ENCODE data around the gene SHISAL1. TPM values are rescaled to one million over a fixed set of nuclear protein-coding genes. Genes with fewer than 3 reads are reported as not detected.

Gene SHISAL1
- total RNA-seq, 1 experiment from 2014 or later, result 1.1 TPM

- H3K9me2 ChIP-seq (replicated peaks; ENCODE audit: low read length), result no peaks in the 10 kb centered on the region
- H3K36me3 ChIP-seq (ENCODE audit: low read depth, low read length), result no peaks in the 10 kb centered on the region
- DNase-seq (peak; percentile 41), ATAC-seq (no peak)
- TF ChIP-seq EZH2phosphoT487 (IDR thresholded peaks at IDR 0.05; ENCODE audit: borderline replicate concordance, low read length), result no peak
- no peak for TF ChIP-seq EZH2 (IDR thresholded peaks at IDR 0.05; ENCODE audit: low read length, unreplicated experiment)
- TF ChIP-seq, protein P1, sequence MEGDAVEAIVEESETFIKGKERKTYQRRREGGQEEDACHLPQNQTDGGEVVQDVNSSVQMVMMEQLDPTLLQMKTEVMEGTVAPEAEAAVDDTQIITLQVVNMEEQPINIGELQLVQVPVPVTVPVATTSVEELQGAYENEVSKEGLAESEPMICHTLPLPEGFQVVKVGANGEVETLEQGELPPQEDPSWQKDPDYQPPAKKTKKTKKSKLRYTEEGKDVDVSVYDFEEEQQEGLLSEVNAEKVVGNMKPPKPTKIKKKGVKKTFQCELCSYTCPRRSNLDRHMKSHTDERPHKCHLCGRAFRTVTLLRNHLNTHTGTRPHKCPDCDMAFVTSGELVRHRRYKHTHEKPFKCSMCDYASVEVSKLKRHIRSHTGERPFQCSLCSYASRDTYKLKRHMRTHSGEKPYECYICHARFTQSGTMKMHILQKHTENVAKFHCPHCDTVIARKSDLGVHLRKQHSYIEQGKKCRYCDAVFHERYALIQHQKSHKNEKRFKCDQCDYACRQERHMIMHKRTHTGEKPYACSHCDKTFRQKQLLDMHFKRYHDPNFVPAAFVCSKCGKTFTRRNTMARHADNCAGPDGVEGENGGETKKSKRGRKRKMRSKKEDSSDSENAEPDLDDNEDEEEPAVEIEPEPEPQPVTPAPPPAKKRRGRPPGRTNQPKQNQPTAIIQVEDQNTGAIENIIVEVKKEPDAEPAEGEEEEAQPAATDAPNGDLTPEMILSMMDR (conservative IDR thresholded peaks at IDR 0.05; ENCODE audit: low read depth, low read length), result peak; percentile 44; the same call in 1 of the 2 replicates
- H3K79me2 ChIP-seq (ENCODE audit: low read length), result no peaks in the 10 kb centered on the region
- peaks cover 18% of the 10 kb centered on the region; the same call in 1 of the 2 replicates for H3K4me1 ChIP-seq (ENCODE audit: insufficient read depth, low read length)
- no TSS peak for BruUV-seq (replicated peaks)
- H2AFZ ChIP-seq (ENCODE audit: low read length), result no peak overlapping the region
- intact Hi-C loops (cut with micrococcal nuclease), result loop anchor here (10.0 kb wide), 1 partner anchor 289 kb away; no protein-coding TSS in a partner anchor
- H4K20me1 ChIP-seq (ENCODE audit: low read length), result no peaks in the 10 kb centered on the region
- no peak overlapping the region for H3K9ac ChIP-seq (ENCODE audit: low read length)
- H3F3A ChIP-seq (ENCODE audit: low read length, unreplicated experiment), result no peaks in the 10 kb centered on the region
- CTCF ChIA-PET, result interaction anchor here (0.6 kb wide), 2 partner anchors 140 to 381 kb away, joined by 3 read pairs; partner anchors contain the start of gene SAMM50
- H3K4me3 ChIP-seq (ENCODE audit: low read length), result no peak overlapping the region
- H3K27ac ChIP-seq (ENCODE audit: low read length), result no peak overlapping the region
- H3K4me2 ChIP-seq (ENCODE audit: low read length), result no peak overlapping the region
- no peaks in the 10 kb centered on the region for H3K27me3 ChIP-seq (ENCODE audit: low read length)
- POLR2A ChIA-PET (ENCODE audit: unreplicated experiment), result no interaction called here
- no peaks in the 10 kb centered on the region for H3K9me3 ChIP-seq (ENCODE audit: low read length)
Observed at GRCh38 chr22:44335903-44336803, 23.4 kb upstream of the SHISAL1 start.

GRCh38 chr22:44335066-44335839 is 22.5 kb upstream of the SHISAL1 start:
- Histone ChIP-seq H3K9me2 (replicated peaks; ENCODE audit: low read length) (no peaks in the 10 kb centered on the region), H3K79me2 (ENCODE audit: low read length) (no peaks in the 10 kb centered on the region), H3K9me3 (ENCODE audit: low read length) (no peaks in the 10 kb centered on the region), H3K27me3 (ENCODE audit: low read length) (no peaks in the 10 kb centered on the region), H3F3A (ENCODE audit: low read length, unreplicated experiment) (no peaks in the 10 kb centered on the region), H4K20me1 (ENCODE audit: low read length) (no peaks in the 10 kb centered on the region), H3K36me3 (ENCODE audit: low read depth, low read length) (no peaks in the 10 kb centered on the region), H2AFZ (ENCODE audit: low read length) (no peak overlapping the region), H3K4me2 (ENCODE audit: low read length) (no peak overlapping the region), H3K9ac (ENCODE audit: low read length) (no peak overlapping the region), H3K4me1 (ENCODE audit: insufficient read depth, low read length) (peaks cover 18% of the 10 kb centered on the region; the same call in 1 of the 2 replicates), H3K27ac (ENCODE audit: low read length) (no peak overlapping the region), H3K4me3 (ENCODE audit: low read length) (no peak overlapping the region)
- TF ChIP-seq, protein P1 (conservative IDR thresholded peaks at IDR 0.05; ENCODE audit: low read depth, low read length), result no peak
- no peak for TF ChIP-seq EZH2phosphoT487 (IDR thresholded peaks at IDR 0.05; ENCODE audit: borderline replicate concordance, low read length)
- TF ChIP-seq EZH2 (IDR thresholded peaks at IDR 0.05; ENCODE audit: low read length, unreplicated experiment), result no peak
- ChIA-PET POLR2A (ENCODE audit: unreplicated experiment) (no interaction called here), CTCF (no interaction called here)
- intact Hi-C loops (cut with micrococcal nuclease), result loop anchor here (10.0 kb wide), 1 partner anchor 290 kb away; no protein-coding TSS in a partner anchor
- BruUV-seq (replicated peaks), result no TSS peak
- DNase-seq (no peak), ATAC-seq (no peak)

Measured in PC-3 (cell line).